Esophagus squamous epithelium (tissue), 4 donors: Measurements from ENCODE around the gene FURIN.

Source experiments
- CTCF ChIP-seq, 6 experiments: fragments of 450-650 bp in 4 of 6; fragments of 200-600 bp in 2 of 6; sonication (generic) in 2 of 6; IDR thresholded peaks; one replicate each; pipeline ENCODE4 v1.5.1; 2016 to 2019; ENCODE audit warnings: antibody characterized with exemption in 6 of 6, mild to moderate bottlenecking in 4 of 6, moderate library complexity in 4 of 6
- POLR2A ChIP-seq, 4 donors: fragments of 450-650 bp; IDR thresholded peaks; one replicate each; pipeline ENCODE4 v1.6.1; 2017; ENCODE audit warnings: antibody characterized with exemption in 4 of 4, mild to moderate bottlenecking in 4 of 4, moderate library complexity in 3 of 4

- TF ChIP-seq CTCF (IDR thresholded peaks at IDR 0.05) (no peak), POLR2A (IDR thresholded peaks at IDR 0.05) (no peak)
Measured at GRCh38 chr15:90911906-90912769, 43.8 kb downstream of the FURIN start.
